ENCODE results near the gene CARD10. TPM values are rescaled to one million over a fixed set of nuclear protein-coding genes. Genes with fewer than 3 reads are reported as not detected.

Gene CARD10
- total and polyA plus RNA-seq, 8 donors: 10.3 to 19.7 (median 15.4) TPM

DNA sequence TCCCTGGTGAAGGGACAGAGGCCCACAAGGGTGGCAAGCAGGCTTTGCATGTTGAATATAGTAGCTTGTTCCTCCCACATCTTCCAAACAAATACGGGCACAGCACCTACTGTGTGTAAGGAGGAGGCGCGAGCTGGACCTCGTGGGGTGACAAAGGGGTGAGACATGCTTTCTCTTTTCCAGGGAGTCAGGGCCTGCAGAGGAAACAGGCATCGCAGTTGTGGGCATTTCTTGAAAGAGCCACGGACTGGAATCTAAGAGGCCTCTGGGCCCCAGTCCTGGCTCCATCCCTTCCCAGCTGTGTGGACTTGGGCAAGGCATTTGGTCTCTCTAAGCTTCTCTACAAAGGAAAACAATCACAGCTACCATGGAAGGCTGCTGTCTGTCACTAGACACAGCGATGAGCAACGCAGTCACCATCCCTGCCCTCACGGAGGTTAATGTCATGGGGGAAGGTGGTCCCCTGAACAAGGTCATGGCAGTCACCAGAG, 28.1 kb upstream of the CARD10 start:
- peaks cover 31 to 69% of the 10 kb centered on the region in 2 donors for H3K4me1 ChIP-seq
- no peak overlapping the region for H3K4me3 ChIP-seq
- DNase-seq: peak in 2 of 4 donors; percentile 19 to 39
- ATAC-seq: no peak
- no peak for TF ChIP-seq CTCF (IDR thresholded peaks at IDR 0.05)
- H3K36me3 ChIP-seq: no peaks in the 10 kb centered on the region
- H3K27ac ChIP-seq: peak overlapping the region; percentile 83 to 95
- peaks cover 0 to 9% of the 10 kb centered on the region in 2 donors for H3K27me3 ChIP-seq
- H3K9me3 ChIP-seq: no peaks in the 10 kb centered on the region
- intact Hi-C loops (cut with DNase I): no loop called here

- ATAC-seq: peak; percentile 48
- H3K27ac ChIP-seq: peak overlapping the region; percentile 83 to 95
- intact Hi-C loops (cut with DNase I): no loop called here
- no peak for TF ChIP-seq CTCF (IDR thresholded peaks at IDR 0.05)
- no peaks in the 10 kb centered on the region for H3K36me3 ChIP-seq
- no peaks in the 10 kb centered on the region for H3K9me3 ChIP-seq
- no peak overlapping the region for H3K4me3 ChIP-seq
- H3K27me3 ChIP-seq: peaks cover 0 to 9% of the 10 kb centered on the region in 2 donors
- H3K4me1 ChIP-seq: peaks cover 31 to 69% of the 10 kb centered on the region in 2 donors
- DNase-seq: peak in 3 of 4 donors; percentile 68 to 95 (median 84)
Measured at GRCh38 chr22:37546437-37547250, 27.4 kb upstream of the CARD10 start.

DNA sequence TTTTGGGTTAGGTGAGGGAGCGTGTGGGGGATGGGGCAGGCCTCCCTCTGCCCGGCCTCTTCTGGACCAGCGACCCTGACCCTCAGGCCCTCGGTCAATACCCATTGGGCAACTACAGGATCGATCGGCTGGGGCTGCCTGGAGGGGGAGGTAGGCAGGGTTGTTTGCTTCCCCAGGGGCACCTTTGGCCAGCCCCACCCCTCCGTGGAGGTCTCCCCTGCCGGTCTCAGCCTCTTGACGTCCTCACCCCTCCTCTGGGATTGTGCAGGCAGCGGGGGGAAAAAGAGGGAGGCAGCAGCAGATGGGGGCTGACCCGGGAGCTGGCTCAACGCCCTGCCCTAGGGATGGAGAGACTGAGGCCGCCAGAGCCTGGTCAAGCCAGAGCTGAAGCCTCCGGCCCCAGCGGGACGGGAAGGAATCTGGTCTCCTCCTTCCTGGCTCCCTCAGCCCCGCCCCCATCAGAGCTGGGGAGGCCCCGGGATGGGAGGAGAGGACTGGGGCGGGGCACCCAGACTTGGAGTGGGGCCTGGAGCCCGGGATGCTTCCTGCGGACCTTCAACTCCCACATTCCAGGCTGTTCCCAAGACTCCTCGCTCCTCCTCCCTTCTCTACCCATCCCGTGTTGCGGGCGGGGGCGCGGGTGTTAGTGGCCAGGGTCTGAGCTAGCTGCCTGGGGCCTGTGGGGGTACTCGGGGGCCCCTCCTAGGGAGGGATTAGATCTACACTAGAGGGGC, 26.7 kb upstream of the CARD10 start:
- ATAC-seq: peak; percentile 81
- intact Hi-C loops (cut with DNase I): no loop called here
- H3K4me3 ChIP-seq: peak overlapping the region in 1 of 2 donors; percentile 14

GRCh38 chr22:37544955-37545702, 25.9 kb upstream of the CARD10 start:
- peaks cover 0 to 9% of the 10 kb centered on the region in 2 donors for H3K27me3 ChIP-seq
- DNase-seq (peak in 2 of 4 donors; percentile 81 to 84), ATAC-seq (peak; percentile 70)
- intact Hi-C loops (cut with DNase I): no loop called here
- no peaks in the 10 kb centered on the region for H3K36me3 ChIP-seq
- H3K4me1 ChIP-seq: peaks cover 30 to 66% of the 10 kb centered on the region in 2 donors
- no peaks in the 10 kb centered on the region for H3K9me3 ChIP-seq
- peak overlapping the region in 1 of 2 donors; percentile 14 for H3K4me3 ChIP-seq
- peak overlapping the region; percentile 83 to 95 for H3K27ac ChIP-seq
- TF ChIP-seq CTCF (IDR thresholded peaks at IDR 0.05): peak; percentile 65 to 84

More for the DNA sequence above, 26.7 kb upstream of the CARD10 start:
- DNase-seq: peak; percentile 92 to 97 (median 93)
- H3K4me1 ChIP-seq: peaks cover 31 to 71% of the 10 kb centered on the region in 2 donors
- H3K36me3 ChIP-seq: no peaks in the 10 kb centered on the region
- H3K27ac ChIP-seq: peak overlapping the region; percentile 83 to 95
- peaks cover 0 to 9% of the 10 kb centered on the region in 2 donors for H3K27me3 ChIP-seq
- no peak for TF ChIP-seq CTCF (IDR thresholded peaks at IDR 0.05)
- no peaks in the 10 kb centered on the region for H3K9me3 ChIP-seq
